Thyroid gland (tissue), 4 donors: ENCODE measurements around the gene ATXN2L.

Experiments
- POLR2A ChIP-seq, 2 donors: fragments of 450-650 bp; IDR thresholded peaks; one replicate each; pipeline ENCODE4 v1.6.1; 2017; ENCODE audit warnings: antibody characterized with exemption in 2 of 2, mild to moderate bottlenecking in 2 of 2, moderate library complexity in 1 of 2
- TF ChIP-seq, protein P1 (sequence below), 6 experiments: fragments of 200-600 bp in 3 of 6; fragments of 450-650 bp in 3 of 6; sonication (generic) in 3 of 6; IDR thresholded peaks; one replicate each; pipeline ENCODE4 v1.5.1; 2016 to 2019; ENCODE audit warnings: antibody characterized with exemption in 6 of 6, mild to moderate bottlenecking in 2 of 6, inconsistent platforms in 1 of 6, moderate library complexity in 1 of 6

DNA sequence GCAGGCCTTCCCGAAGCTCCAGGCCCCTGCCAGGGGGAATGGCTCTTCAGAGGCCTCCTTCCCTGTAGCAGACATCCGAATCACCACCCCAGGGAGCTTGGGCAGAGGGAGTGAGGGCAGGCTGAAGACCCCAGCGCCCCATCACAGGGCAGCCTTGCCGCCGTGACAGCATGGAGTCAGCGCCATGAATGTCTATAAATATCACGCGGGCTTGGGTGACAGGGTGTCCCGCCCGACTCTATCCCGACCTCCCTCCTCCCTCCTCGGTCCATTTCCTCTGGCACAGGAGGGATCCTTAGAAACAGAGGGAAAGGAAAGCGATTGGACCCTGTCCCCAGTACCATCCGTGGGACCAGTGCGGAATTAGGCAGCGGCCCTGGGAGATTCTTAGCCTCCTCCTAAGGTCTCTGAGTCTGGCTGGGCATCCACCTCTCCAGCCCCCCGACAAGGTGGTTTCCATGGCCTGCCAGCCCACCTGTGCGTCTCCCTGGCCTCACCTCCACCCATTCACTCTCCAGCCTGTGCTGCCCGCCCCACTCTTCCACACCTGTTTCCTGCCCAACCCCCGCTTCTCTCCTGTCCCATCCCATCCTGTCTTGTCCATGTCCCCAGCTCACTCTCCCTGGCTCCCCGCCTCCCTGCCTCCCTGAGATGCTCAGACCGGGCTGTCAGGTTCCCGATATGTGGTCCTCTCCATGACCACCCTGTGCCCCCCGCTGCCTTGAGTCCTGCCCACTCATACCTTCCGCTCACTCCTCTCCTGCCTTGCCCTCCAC lies 60.6 kb downstream of the ATXN2L start:
- TF ChIP-seq, protein P1, sequence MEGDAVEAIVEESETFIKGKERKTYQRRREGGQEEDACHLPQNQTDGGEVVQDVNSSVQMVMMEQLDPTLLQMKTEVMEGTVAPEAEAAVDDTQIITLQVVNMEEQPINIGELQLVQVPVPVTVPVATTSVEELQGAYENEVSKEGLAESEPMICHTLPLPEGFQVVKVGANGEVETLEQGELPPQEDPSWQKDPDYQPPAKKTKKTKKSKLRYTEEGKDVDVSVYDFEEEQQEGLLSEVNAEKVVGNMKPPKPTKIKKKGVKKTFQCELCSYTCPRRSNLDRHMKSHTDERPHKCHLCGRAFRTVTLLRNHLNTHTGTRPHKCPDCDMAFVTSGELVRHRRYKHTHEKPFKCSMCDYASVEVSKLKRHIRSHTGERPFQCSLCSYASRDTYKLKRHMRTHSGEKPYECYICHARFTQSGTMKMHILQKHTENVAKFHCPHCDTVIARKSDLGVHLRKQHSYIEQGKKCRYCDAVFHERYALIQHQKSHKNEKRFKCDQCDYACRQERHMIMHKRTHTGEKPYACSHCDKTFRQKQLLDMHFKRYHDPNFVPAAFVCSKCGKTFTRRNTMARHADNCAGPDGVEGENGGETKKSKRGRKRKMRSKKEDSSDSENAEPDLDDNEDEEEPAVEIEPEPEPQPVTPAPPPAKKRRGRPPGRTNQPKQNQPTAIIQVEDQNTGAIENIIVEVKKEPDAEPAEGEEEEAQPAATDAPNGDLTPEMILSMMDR (IDR thresholded peaks at IDR 0.05): no peak
- TF ChIP-seq POLR2A (IDR thresholded peaks at IDR 0.05): no peak
